B cell (primary cell): Measurements from ENCODE around the gene VIL1. TPM values are rescaled to one million over a fixed set of nuclear protein-coding genes. Genes with fewer than 3 reads are reported as not detected.

Experiments
- ATAC-seq: fragments of 200-7000 bp; cut with Tn5 transposase; one replicate; pipeline ENCODE4 v1.10.0; 2021; ENCODE audit warnings: low read depth, mild to moderate bottlenecking, moderate number of reproducible peaks, moderate library complexity
- CTCF ChIA-PET: fragments of 350-600 bp; sonication (Branson Sonifier 250); formaldehyde crosslinking; loops from one replicate; lab custom pipeline; 2021; ENCODE audit warnings: antibody characterized with exemption, inconsistent platforms; lab: Charles Lee
- POLR2A ChIA-PET: fragments of 350-600 bp; sonication (Branson Sonifier 250); formaldehyde crosslinking; loops from one replicate; lab custom pipeline; 2021; ENCODE audit warnings: antibody characterized with exemption; lab: Charles Lee
- DNase-seq: peaks from one replicate; pipeline ENCODE4 v3.0.0; 2013
- H2AFZ ChIP-seq: 2 replicates; pipeline ENCODE4 v1.6.1; 2012; ENCODE audit warnings: mild to moderate bottlenecking, low read depth, low read length; ENCODE audit not compliant: insufficient read depth, poor library complexity, severe bottlenecking
- H3K27ac ChIP-seq, 2 donors: 1 replicate in 1 of 2; 2 replicates in 1 of 2; pipeline ENCODE4 v1.5.1; 2012 to 2013; ENCODE audit warnings: low read length in 2 of 2, mild to moderate bottlenecking in 2 of 2, moderate library complexity in 1 of 2
- H3K27me3 ChIP-seq, 4 experiments: fragments of 200-600 bp in 1 of 4; sonication (generic) in 1 of 4; replicated peaks in 1 of 4; 1 replicate in 2 of 4; 2 replicates in 2 of 4; pipeline versions ENCODE4 v1.6.1 to v1.7.0; 2013 to 2016; ENCODE audit warnings: low read length in 3 of 4, mild to moderate bottlenecking in 2 of 4, mixed read lengths in 1 of 4, moderate library complexity in 1 of 4; ENCODE audit not compliant: insufficient read depth in 4 of 4, control insufficient read depth in 3 of 4; ENCODE audit errors: control extremely low read depth in 1 of 4
- H3K36me3 ChIP-seq, 2 experiments: replicated peaks in 1 of 2; 1 replicate in 1 of 2; 2 replicates in 1 of 2; pipeline versions ENCODE4 v1.6.1 to v1.7.1; 2013; ENCODE audit warnings: low read length in 1 of 2; ENCODE audit not compliant: insufficient read depth in 2 of 2, control insufficient read depth in 1 of 2; ENCODE audit errors: control extremely low read depth in 1 of 2, extremely low read depth in 1 of 2
- H3K4me1 ChIP-seq, 2 donors: fragments of 200-600 bp in 1 of 2; sonication (generic) in 1 of 2; 1 replicate in 1 of 2; 2 replicates in 1 of 2; pipeline versions ENCODE4 v1.5.1 to v1.6.1; 2013 to 2017; ENCODE audit warnings: low read length in 2 of 2; ENCODE audit not compliant: control insufficient read depth in 2 of 2, insufficient read depth in 2 of 2
- H3K4me2 ChIP-seq: replicated peaks from 2 replicates; pipeline ENCODE3; 2012; ENCODE audit warnings: mild to moderate bottlenecking, low read depth, low read length; ENCODE audit not compliant: poor library complexity, severe bottlenecking
- H3K4me3 ChIP-seq, 5 experiments: fragments of 200-600 bp in 1 of 5; sonication (generic) in 1 of 5; 1 replicate in 3 of 5; 2 replicates in 2 of 5; pipeline versions ENCODE4 v1.5.1 to v1.7.0; 2011 to 2016; ENCODE audit warnings: low read length in 4 of 5, mild to moderate bottlenecking in 4 of 5, low read depth in 2 of 5, control low read depth in 1 of 5, moderate library complexity in 1 of 5; ENCODE audit not compliant: insufficient read depth in 1 of 5; ENCODE audit errors: control extremely low read depth in 1 of 5, extremely low read depth in 1 of 5
- H3K79me2 ChIP-seq: fragments of 200-600 bp; sonication (generic); one replicate; pipeline ENCODE4 v1.6.0; 2016; ENCODE audit warnings: low read length; ENCODE audit not compliant: control insufficient read depth, insufficient read depth
- H3K9ac ChIP-seq: fragments of 200-600 bp; sonication (generic); 2 replicates; pipeline ENCODE4 v1.6.1; 2017; ENCODE audit warnings: mild to moderate bottlenecking, low read length, moderate library complexity
- H3K9me3 ChIP-seq, 3 donors: one replicate each; pipeline versions ENCODE4 v1.6.1 to v1.7.1; 2013; ENCODE audit warnings: low read length in 2 of 3; ENCODE audit not compliant: control insufficient read depth in 2 of 3, insufficient read depth in 1 of 3; ENCODE audit errors: control extremely low read depth in 1 of 3
- H4K20me1 ChIP-seq: 2 replicates; pipeline ENCODE4 v1.6.0; 2012; ENCODE audit warnings: mild to moderate bottlenecking, low read length; ENCODE audit not compliant: insufficient read depth, control insufficient read depth, poor library complexity, severe bottlenecking
- H3K27ac Mint-ChIP-seq: one replicate; pipeline ENCODE4 v1.8.0; 2021; ENCODE audit warnings: mixed read lengths
- H3K27me3 Mint-ChIP-seq: one replicate; pipeline ENCODE4 v1.8.0; 2021; ENCODE audit warnings: mixed read lengths
- H3K4me1 Mint-ChIP-seq: one replicate; pipeline ENCODE4 v1.8.0; 2021; ENCODE audit warnings: mixed read lengths
- H3K4me3 Mint-ChIP-seq: one replicate; pipeline ENCODE4 v1.8.0; 2021; ENCODE audit warnings: mixed read lengths
- H3K9me3 Mint-ChIP-seq: one replicate; pipeline ENCODE4 v1.8.0; 2022; ENCODE audit warnings: mixed read lengths; ENCODE audit not compliant: insufficient read depth
- EZH2 ChIP-seq: IDR thresholded peaks from 2 replicates; pipeline ENCODE4 v1.6.1; 2012; ENCODE audit warnings: borderline replicate concordance, low read depth, mild to moderate bottlenecking, moderate library complexity, low read length; ENCODE audit not compliant: insufficient read depth, poor library complexity, severe bottlenecking
- WGBS: methylation state at CpG from one replicate; pipeline ENCODE4 v1.1.5; 2013; ENCODE audit warnings: missing lambda C conversion rate; ENCODE audit not compliant: insufficient coverage; 5-methylcytosine and 5-hydroxymethylcytosine counted together
- intact Hi-C: fragments of 100-400 bp; cut with micrococcal nuclease; formaldehyde crosslinking; loops from one replicate; pipeline ENCODE4 v1.10.0; 2022
- polyA plus RNA-seq: library from polyadenylated mRNA; depleted of rRNA; stranded (reverse); fragments of >200 nt; gene quantifications from 2 replicates; pipeline ENCODE4 v1.2.3, GENCODE V29; 2012
- total RNA-seq, 2 donors: library from RNA; stranded (reverse); fragments of 120-200 nt in 1 of 2; gene quantifications; 1 replicate in 1 of 2; 2 replicates in 1 of 2; pipeline versions ENCODE4 v1.2.3 to v1.2.4, GENCODE V29; 2013 to 2022
- TF ChIP-seq, protein P1 (sequence below): fragments of 200-600 bp; IDR thresholded peaks from one replicate; pipeline ENCODE4 v1.8.0; 2022; ENCODE audit warnings: antibody characterized with exemption, mild to moderate bottlenecking

The VIL1 gene
- total and polyA plus RNA-seq, 2 donors (not counting 1 experiment from before 2014, with no cell fraction given), result not detected

DNA sequence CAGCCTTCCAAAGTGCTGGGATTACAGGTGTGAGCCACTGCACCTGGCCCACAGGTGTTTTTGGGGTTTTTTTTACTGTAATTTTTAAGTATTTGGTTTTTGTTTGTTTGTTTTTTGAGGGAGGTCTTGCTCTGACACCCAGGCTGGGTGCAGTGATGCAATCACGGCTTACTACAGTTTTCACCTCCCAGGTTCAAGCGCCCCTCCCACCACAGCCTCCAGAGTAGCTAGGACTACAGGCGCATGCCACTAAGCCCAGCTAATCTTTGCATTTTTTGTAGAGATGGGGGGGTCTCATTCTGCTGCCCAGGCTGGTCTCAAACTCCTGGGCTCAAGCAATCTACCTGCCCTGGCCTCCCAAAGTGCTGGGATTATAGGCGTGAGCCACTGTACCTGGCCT, 44.1 kb upstream of the VIL1 start:
- Histone ChIP-seq H3K4me1 (peaks cover 14 to 15% of the 10 kb centered on the region in 2 donors), H3K4me3 (no peak overlapping the region), H3K9ac (no peak overlapping the region), H3K4me2 (no peak overlapping the region), H3K27ac (no peak overlapping the region), H3K27me3 (no peaks in the 10 kb centered on the region), H3K79me2 (no peaks in the 10 kb centered on the region), H2AFZ (no peak overlapping the region), H3K9me3 (no peaks in the 10 kb centered on the region), H3K36me3 (no peaks in the 10 kb centered on the region), H4K20me1 (no peaks in the 10 kb centered on the region)
- Mint-ChIP-seq H3K27me3 (no peaks in the 10 kb centered on the region), H3K27ac (no peak overlapping the region), H3K4me1 (peaks cover 14% of the 10 kb centered on the region), H3K4me3 (no peak overlapping the region), H3K9me3 (no peaks in the 10 kb centered on the region)
- DNase-seq, result no peak
- WGBS, result 86% methylated on average over 1 of the region's 4 CpGs
- no peak for TF ChIP-seq EZH2
- TF ChIP-seq, protein P1, sequence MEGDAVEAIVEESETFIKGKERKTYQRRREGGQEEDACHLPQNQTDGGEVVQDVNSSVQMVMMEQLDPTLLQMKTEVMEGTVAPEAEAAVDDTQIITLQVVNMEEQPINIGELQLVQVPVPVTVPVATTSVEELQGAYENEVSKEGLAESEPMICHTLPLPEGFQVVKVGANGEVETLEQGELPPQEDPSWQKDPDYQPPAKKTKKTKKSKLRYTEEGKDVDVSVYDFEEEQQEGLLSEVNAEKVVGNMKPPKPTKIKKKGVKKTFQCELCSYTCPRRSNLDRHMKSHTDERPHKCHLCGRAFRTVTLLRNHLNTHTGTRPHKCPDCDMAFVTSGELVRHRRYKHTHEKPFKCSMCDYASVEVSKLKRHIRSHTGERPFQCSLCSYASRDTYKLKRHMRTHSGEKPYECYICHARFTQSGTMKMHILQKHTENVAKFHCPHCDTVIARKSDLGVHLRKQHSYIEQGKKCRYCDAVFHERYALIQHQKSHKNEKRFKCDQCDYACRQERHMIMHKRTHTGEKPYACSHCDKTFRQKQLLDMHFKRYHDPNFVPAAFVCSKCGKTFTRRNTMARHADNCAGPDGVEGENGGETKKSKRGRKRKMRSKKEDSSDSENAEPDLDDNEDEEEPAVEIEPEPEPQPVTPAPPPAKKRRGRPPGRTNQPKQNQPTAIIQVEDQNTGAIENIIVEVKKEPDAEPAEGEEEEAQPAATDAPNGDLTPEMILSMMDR, result no peak
- ChIA-PET POLR2A (no interaction called here), CTCF (no interaction called here)
- ATAC-seq, result no peak
- intact Hi-C loops, result no loop called here

DNA sequence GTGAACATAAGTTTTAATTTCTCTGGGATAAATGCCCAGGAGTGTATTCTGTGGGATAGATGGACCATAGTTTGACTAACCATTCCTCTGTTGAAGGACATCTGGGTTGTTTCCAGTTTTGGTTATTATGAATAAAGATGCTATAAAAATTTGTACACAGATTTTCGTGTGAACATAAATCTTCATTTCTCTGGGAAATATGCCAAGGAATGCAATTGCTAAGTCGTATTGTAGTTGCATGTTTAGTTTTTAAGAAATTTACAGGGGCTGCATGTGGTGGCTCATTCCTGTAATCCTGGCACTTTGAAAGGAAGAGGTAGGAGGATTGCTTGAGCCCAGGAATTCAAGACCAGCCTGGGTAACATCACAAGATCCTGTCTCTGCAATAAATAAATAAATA, 43.7 kb upstream of the VIL1 start:
- WGBS, result 49% methylated on average over 2 of the region's 2 CpGs
- Histone ChIP-seq H3K9me3 (no peaks in the 10 kb centered on the region), H3K79me2 (no peaks in the 10 kb centered on the region), H3K27ac (no peak overlapping the region), H3K27me3 (no peaks in the 10 kb centered on the region), H2AFZ (no peak overlapping the region), H3K4me1 (peaks cover 10 to 11% of the 10 kb centered on the region in 2 donors), H3K9ac (no peak overlapping the region), H3K4me3 (no peak overlapping the region), H3K36me3 (no peaks in the 10 kb centered on the region), H3K4me2 (no peak overlapping the region), H4K20me1 (no peaks in the 10 kb centered on the region)
- no peak for ATAC-seq
- POLR2A ChIA-PET, result no interaction called here
- no peak for TF ChIP-seq EZH2
- TF ChIP-seq, protein P1, result no peak
- CTCF ChIA-PET, result no interaction called here
- Mint-ChIP-seq H3K27me3 (no peaks in the 10 kb centered on the region), H3K9me3 (no peaks in the 10 kb centered on the region), H3K27ac (no peak overlapping the region), H3K4me3 (no peak overlapping the region), H3K4me1 (peaks cover 10% of the 10 kb centered on the region)
- DNase-seq, result no peak
- intact Hi-C loops, result no loop called here
